ENCODE measurements around the gene MPIG6B. TPM values are rescaled to one million over a fixed set of nuclear protein-coding genes. Genes with fewer than 3 reads are reported as not detected.

Gene MPIG6B
- total and polyA plus RNA-seq, 7 donors: 0.13 TPM; not detected in 6

DNA sequence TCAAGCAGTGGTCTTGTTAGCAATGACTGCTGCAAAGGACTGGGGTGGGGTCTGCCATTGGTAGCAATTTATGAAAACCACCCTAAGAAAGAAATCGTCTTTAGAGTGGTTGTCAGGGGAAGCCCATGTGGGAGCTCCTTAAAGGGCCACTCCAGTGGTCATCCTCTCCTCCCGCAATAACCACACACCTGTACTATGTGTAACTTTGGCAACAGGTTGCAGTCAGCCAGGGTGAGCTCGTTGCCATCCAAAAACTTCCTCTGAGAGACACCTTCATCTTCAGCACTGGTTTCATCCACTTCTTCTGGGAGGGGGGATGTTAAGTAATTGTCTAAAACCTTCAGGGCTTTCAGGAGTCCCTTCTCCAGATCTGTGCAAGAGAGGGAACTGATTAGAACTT is 8.9 kb downstream of the MPIG6B start:
- Histone ChIP-seq H3K27me3 (no peaks in the 10 kb centered on the region), H3K4me1 (peaks cover 0 to 52% (median 45%) of the 10 kb centered on the region in 4 donors), H3K36me3 (peaks cover 27 to 42% (median 35%) of the 10 kb centered on the region in 4 donors), H3K4me3 (no peak overlapping the region), H3K27ac (peak overlapping the region in 2 of 4 donors; percentile 7 to 98), H3K9me3 (no peaks in the 10 kb centered on the region)
- DNase-seq: no peak
- TF ChIP-seq, protein P1, sequence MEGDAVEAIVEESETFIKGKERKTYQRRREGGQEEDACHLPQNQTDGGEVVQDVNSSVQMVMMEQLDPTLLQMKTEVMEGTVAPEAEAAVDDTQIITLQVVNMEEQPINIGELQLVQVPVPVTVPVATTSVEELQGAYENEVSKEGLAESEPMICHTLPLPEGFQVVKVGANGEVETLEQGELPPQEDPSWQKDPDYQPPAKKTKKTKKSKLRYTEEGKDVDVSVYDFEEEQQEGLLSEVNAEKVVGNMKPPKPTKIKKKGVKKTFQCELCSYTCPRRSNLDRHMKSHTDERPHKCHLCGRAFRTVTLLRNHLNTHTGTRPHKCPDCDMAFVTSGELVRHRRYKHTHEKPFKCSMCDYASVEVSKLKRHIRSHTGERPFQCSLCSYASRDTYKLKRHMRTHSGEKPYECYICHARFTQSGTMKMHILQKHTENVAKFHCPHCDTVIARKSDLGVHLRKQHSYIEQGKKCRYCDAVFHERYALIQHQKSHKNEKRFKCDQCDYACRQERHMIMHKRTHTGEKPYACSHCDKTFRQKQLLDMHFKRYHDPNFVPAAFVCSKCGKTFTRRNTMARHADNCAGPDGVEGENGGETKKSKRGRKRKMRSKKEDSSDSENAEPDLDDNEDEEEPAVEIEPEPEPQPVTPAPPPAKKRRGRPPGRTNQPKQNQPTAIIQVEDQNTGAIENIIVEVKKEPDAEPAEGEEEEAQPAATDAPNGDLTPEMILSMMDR (IDR thresholded peaks at IDR 0.05): no peak
- TF ChIP-seq POLR2A (IDR thresholded peaks at IDR 0.05) (no peak), EP300 (IDR thresholded peaks at IDR 0.05) (no peak), POLR2AphosphoS5 (IDR thresholded peaks at IDR 0.05) (no peak)
- intact Hi-C loops (cut with DNase I): no loop called here
- 52 to 72% methylated on average over 3 of the region's 3 CpGs for WGBS, 2 donors

DNA sequence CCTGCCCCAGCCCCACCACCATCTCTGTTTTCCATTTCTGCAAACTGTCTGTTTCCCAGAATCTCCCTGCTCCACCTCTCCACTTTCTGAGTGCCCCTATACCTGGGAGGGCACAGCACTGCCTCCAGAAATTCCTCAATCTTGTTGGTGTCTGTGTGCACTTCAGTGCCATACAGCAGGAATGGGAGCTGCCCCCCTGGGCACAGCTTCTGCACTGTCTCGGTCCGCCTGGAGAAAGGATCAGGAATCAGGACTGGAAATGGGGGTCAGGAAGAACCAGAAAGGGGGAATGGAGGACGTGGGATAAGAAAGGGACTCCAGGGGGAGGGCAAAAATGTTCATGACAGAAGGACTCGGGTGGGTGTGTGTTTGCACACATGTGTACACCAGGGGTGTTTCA is 10.6 kb downstream of the MPIG6B start:
- peaks cover 0 to 39% (median 34%) of the 10 kb centered on the region in 4 donors for H3K4me1 ChIP-seq
- H3K9me3 ChIP-seq: no peaks in the 10 kb centered on the region
- TF ChIP-seq EP300 (IDR thresholded peaks at IDR 0.05) (no peak), POLR2AphosphoS5 (IDR thresholded peaks at IDR 0.05) (no peak)
- 68 to 80% methylated on average over 4 of the region's 4 CpGs for WGBS, 2 donors
- intact Hi-C loops (cut with DNase I): no loop called here
- H3K27me3 ChIP-seq: no peaks in the 10 kb centered on the region
- no peak overlapping the region for H3K4me3 ChIP-seq
- peak overlapping the region; percentile 92 to 98 (median 94) for H3K27ac ChIP-seq
- DNase-seq: no peak
- peaks cover 24 to 36% (median 28%) of the 10 kb centered on the region in 4 donors for H3K36me3 ChIP-seq

DNA sequence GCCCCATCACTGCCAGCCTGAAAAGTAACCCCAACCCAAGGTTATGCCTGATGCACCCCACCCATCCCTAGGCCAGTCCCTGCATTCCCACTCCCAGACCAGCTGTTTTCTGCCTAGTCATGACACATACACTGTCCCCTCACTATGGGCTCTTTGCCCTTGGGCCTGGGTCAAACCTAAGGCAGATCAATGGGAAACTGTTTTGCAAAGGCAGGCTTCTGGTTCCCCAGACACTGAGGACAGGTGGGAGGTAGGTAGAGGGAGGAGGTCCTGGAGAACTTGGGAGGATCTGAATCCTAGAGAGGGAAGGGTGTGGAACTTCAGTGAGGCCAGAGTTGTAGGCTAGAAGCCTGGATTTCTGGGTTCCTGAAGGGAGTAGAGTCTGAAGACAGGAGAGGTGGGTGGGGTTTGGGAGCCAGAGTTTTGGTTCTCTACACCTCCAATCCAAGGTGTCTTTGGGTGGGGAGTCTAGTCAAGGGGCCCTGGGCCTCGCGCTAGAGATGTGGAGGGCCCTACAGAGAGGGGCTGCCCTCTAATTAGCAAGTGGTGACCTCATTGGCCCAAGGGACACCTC is 11.2 kb downstream of the MPIG6B start:
- 1 to 9% methylated on average over 2 of the region's 2 CpGs for WGBS, 2 donors
- H3K4me3 ChIP-seq: peak overlapping the region; percentile 64 to 76 (median 73)
- H3K36me3 ChIP-seq: peaks cover 24 to 36% (median 28%) of the 10 kb centered on the region in 4 donors
- H3K9me3 ChIP-seq: no peaks in the 10 kb centered on the region
- H3K4me1 ChIP-seq: peaks cover 0 to 42% (median 35%) of the 10 kb centered on the region in 4 donors
- TF ChIP-seq EP300 (IDR thresholded peaks at IDR 0.05) (no peak), POLR2AphosphoS5 (IDR thresholded peaks at IDR 0.05) (no peak), POLR2A (IDR thresholded peaks at IDR 0.05) (no peak)
- TF ChIP-seq, protein P1 (IDR thresholded peaks at IDR 0.05): no peak
- no peaks in the 10 kb centered on the region for H3K27me3 ChIP-seq
- intact Hi-C loops (cut with DNase I): no loop called here
- H3K27ac ChIP-seq: peak overlapping the region; percentile 92 to 98 (median 94)
- no peak for DNase-seq

DNA sequence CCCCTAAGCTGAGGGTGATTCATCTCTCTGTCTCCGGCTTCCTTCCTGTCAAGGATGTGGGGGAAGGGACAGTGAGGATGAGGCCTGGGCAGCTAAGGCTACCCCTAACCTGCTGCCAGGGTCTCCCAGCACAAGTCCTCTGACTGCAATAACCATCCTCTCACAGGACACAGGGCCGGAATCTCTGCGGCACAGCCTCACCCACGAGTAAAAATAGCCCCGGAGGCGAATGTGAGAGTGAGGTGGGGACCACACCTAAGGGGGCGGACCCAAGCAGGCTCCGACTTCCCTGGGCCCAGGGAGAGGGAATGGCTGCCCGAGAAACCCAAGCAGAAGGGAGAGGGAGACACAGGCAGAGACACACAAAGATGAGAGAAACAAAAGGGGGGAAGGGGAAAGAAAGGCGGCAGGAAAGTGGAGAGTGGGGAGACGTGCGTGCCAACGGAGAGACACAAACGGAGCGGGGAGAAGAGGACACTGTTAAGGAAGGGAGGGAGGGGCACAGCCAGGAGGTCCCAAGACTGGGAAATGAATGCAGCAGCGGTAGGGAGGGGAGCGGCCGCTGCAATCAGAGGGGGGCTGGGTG is 11.7 kb downstream of the MPIG6B start:
- TF ChIP-seq POLR2A (IDR thresholded peaks at IDR 0.05): peak in 1 of 2 donors; percentile 49
- TF ChIP-seq EP300 (IDR thresholded peaks at IDR 0.05): no peak
- TF ChIP-seq POLR2AphosphoS5 (IDR thresholded peaks at IDR 0.05): peak in 2 of 4 donors; percentile 29 to 60
- WGBS, 2 donors: 0% methylated on average over 18 of the region's 18 CpGs
- Histone ChIP-seq H3K27ac (peak overlapping the region; percentile 92 to 98 (median 94)), H3K36me3 (peaks cover 24 to 36% (median 28%) of the 10 kb centered on the region in 4 donors), H3K9me3 (no peaks in the 10 kb centered on the region), H3K27me3 (no peaks in the 10 kb centered on the region), H3K4me3 (peak overlapping the region; percentile 64 to 76 (median 73)), H3K4me1 (peaks cover 0 to 45% (median 37%) of the 10 kb centered on the region in 4 donors)
- DNase-seq: no peak
- intact Hi-C loops (cut with DNase I): no loop called here

DNA sequence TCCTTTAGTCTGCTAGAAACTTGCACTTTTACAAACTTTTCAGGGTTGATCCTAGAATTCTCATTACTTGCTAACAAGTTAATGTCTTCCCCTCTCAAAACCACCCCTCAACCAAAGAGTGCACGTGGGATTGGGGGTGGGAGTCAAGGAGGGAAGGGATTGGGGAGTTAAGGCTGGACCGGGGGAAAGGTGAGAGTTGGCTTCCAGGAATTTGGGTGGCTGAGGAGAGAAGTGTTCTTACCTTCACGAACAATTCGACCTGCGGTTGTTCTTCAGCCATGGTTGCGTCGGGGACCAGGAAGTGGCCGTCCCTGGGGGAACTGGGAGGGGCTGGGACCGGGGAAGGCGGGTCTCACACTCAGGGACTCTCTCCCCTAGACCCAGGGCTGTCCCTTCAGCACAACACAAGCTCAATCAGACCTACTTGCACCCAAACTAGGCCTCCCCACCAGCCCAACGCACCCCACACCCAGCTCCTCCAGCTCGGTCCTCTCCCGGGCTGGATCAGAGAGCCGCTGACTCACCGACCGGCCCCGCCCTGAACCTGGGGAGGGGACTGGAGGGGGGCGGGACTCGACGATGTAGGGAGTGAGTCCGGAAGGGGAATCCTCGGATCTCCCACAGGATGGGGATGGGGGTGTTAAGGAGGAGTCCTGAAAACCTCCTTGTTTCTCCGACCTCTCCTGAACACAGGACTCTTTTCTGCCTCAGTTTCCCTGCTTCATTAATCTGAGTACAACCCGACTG is 13.0 kb downstream of the MPIG6B start, which contains the start of gene CLIC1:
Gene CLIC1, minus strand, starts transcription at position 510 of the 747 bp plus-strand sequence. Its CDS starts 230 bp downstream, at position 280.
- TF ChIP-seq, protein P1 (IDR thresholded peaks at IDR 0.05): no peak
- TF ChIP-seq POLR2A (IDR thresholded peaks at IDR 0.05) (peak; percentile 88 to 97), POLR2AphosphoS5 (IDR thresholded peaks at IDR 0.05) (peak; percentile 97 to 98 (median 98))
- H3K36me3 ChIP-seq: peaks cover 23 to 30% (median 27%) of the 10 kb centered on the region in 4 donors
- peak within 1 kb of the TSS; percentile 64 to 76 (median 73) for H3K4me3 ChIP-seq
- peak; percentile 95 for DNase-seq
- no peaks in the 10 kb centered on the region for H3K27me3 ChIP-seq
- WGBS, 2 donors: 0 to 1% methylated on average over 24 of the region's 24 CpGs
- H3K27ac ChIP-seq: peak within 1 kb of the TSS; percentile 92 to 98 (median 94)
- H3K9me3 ChIP-seq: no peaks in the 10 kb centered on the region
- intact Hi-C loops (cut with DNase I): no loop called here
- H3K4me1 ChIP-seq: peaks cover 0 to 49% (median 40%) of the 10 kb centered on the region in 4 donors

All from sigmoid colon (tissue), 7 donors.